ENCODE measurements around the gene SLC16A5.

- TF ChIP-seq CTCF (IDR thresholded peaks at IDR 0.05; ENCODE audit: poor library complexity, severe bottlenecking) (no peak), REST (IDR thresholded peaks at IDR 0.05; ENCODE audit: borderline replicate concordance) (no peak), EP300 (conservative IDR thresholded peaks at IDR 0.05; ENCODE audit: poor library complexity, severe bottlenecking) (no peak), EZH2 (IDR thresholded peaks at IDR 0.05; ENCODE audit: borderline replicate concordance, insufficient read depth, low read length, poor library complexity, severe bottlenecking) (no peak)
Observed at GRCh38 chr17:75099881-75100595, 12.3 kb downstream of the SLC16A5 start.
